ENCODE data around the gene PHLPP1.

GRCh38 chr18:62912885-62913284 is 197.5 kb downstream of the PHLPP1 start:
- TF ChIP-seq CTCF (IDR thresholded peaks at IDR 0.05), result no peak
- TF ChIP-seq POLR2A (IDR thresholded peaks at IDR 0.05), result no peak
